Measurements from ENCODE around the gene TPM3.

Gene TPM3

DNA sequence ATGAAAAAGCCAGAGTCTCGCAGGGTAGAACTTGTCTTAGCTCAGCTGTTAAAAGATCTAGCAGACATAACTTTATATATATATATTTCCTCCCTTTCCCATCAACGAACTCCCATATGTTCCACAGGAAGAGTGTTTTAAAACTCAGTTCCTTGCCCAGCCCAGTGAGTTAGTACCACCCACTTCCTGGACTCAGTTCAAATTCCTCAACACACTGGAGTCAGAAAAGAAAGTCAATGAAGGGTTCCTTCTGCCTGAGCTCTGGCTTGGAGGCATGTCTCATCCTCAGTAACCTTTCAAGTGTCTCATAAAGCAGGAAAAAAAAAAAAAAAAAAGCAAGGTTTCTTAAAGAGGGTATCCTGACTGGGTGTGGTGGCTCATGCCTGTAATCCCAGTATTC is 15.6 kb downstream of the TPM3 start:
- Histone ChIP-seq H3K9ac (ENCODE audit: low read depth, low read length, poor library complexity, severe bottlenecking) (peak overlapping the region; percentile 96), H3F3A (ENCODE audit: low read depth) (peaks cover 18% of the 10 kb centered on the region; the same call in 1 of the 2 replicates), H3K36me3 (ENCODE audit: insufficient read depth, low read length) (peaks cover 42% of the 10 kb centered on the region), H2AFZ (ENCODE audit: low read length) (no peak overlapping the region), H3K79me2 (ENCODE audit: insufficient read depth, low read length) (peaks cover 96% of the 10 kb centered on the region), H4K20me1 (ENCODE audit: insufficient read depth, low read length, poor library complexity, severe bottlenecking) (peaks cover 92% of the 10 kb centered on the region), H3K4me3 (ENCODE audit: low read length, poor library complexity, severe bottlenecking) (peak overlapping the region; percentile 97), H3K4me1 (ENCODE audit: insufficient read depth, low read length, poor library complexity, severe bottlenecking) (peaks cover 55% of the 10 kb centered on the region), H3K9me2 (replicated peaks; ENCODE audit: low read depth, low read length) (no peaks in the 10 kb centered on the region), H3K4me2 (ENCODE audit: low read depth, low read length, poor library complexity, severe bottlenecking) (peak overlapping the region; percentile 88), H3K27me3 (ENCODE audit: insufficient read depth, low read length, poor library complexity, severe bottlenecking) (no peaks in the 10 kb centered on the region), H3K9me3 (ENCODE audit: insufficient read depth, low read depth, low read length) (no peaks in the 10 kb centered on the region)
- TF ChIP-seq EZH2phosphoT487 (IDR thresholded peaks at IDR 0.05; ENCODE audit: borderline replicate concordance) = no peak
- TF ChIP-seq, protein P1, sequence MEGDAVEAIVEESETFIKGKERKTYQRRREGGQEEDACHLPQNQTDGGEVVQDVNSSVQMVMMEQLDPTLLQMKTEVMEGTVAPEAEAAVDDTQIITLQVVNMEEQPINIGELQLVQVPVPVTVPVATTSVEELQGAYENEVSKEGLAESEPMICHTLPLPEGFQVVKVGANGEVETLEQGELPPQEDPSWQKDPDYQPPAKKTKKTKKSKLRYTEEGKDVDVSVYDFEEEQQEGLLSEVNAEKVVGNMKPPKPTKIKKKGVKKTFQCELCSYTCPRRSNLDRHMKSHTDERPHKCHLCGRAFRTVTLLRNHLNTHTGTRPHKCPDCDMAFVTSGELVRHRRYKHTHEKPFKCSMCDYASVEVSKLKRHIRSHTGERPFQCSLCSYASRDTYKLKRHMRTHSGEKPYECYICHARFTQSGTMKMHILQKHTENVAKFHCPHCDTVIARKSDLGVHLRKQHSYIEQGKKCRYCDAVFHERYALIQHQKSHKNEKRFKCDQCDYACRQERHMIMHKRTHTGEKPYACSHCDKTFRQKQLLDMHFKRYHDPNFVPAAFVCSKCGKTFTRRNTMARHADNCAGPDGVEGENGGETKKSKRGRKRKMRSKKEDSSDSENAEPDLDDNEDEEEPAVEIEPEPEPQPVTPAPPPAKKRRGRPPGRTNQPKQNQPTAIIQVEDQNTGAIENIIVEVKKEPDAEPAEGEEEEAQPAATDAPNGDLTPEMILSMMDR (conservative IDR thresholded peaks at IDR 0.05; ENCODE audit: low read length) = no peak

DNA sequence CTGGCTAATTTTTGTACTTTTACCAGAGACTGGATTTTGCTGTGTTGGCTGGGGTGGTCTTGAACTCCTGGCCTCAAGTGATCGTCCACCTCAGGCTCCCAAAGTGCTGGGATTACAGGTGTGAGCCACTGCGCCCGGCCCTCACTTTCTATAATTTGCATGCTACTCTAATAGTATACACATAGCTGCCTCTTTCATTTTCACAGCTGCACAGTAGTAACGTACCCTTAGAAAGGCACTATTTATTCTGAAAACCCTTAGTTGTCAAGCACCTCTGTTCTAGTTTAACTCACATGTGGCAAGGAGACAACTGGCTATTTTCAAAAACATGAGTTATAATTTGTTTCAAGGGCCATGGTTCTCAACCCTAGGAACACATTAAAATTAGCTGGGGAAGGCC is 17.2 kb downstream of the TPM3 start:
- TF ChIP-seq, protein P1 (conservative IDR thresholded peaks at IDR 0.05; ENCODE audit: low read length) = no peak
- TF ChIP-seq EZH2phosphoT487 (IDR thresholded peaks at IDR 0.05; ENCODE audit: borderline replicate concordance) = no peak
- Histone ChIP-seq H3K9ac (ENCODE audit: low read depth, low read length, poor library complexity, severe bottlenecking) (no peak overlapping the region), H3K9me3 (ENCODE audit: insufficient read depth, low read depth, low read length) (no peaks in the 10 kb centered on the region), H3K4me1 (ENCODE audit: insufficient read depth, low read length, poor library complexity, severe bottlenecking) (peaks cover 41% of the 10 kb centered on the region), H3K79me2 (ENCODE audit: insufficient read depth, low read length) (peaks cover 93% of the 10 kb centered on the region), H3K27me3 (ENCODE audit: insufficient read depth, low read length, poor library complexity, severe bottlenecking) (no peaks in the 10 kb centered on the region), H2AFZ (ENCODE audit: low read length) (no peak overlapping the region), H3F3A (ENCODE audit: low read depth) (peaks cover 18% of the 10 kb centered on the region; the same call in 1 of the 2 replicates), H3K9me2 (replicated peaks; ENCODE audit: low read depth, low read length) (no peaks in the 10 kb centered on the region), H4K20me1 (ENCODE audit: insufficient read depth, low read length, poor library complexity, severe bottlenecking) (peaks cover 87% of the 10 kb centered on the region), H3K4me3 (ENCODE audit: low read length, poor library complexity, severe bottlenecking) (no peak overlapping the region), H3K36me3 (ENCODE audit: insufficient read depth, low read length) (peaks cover 59% of the 10 kb centered on the region), H3K4me2 (ENCODE audit: low read depth, low read length, poor library complexity, severe bottlenecking) (no peak overlapping the region)

DNA sequence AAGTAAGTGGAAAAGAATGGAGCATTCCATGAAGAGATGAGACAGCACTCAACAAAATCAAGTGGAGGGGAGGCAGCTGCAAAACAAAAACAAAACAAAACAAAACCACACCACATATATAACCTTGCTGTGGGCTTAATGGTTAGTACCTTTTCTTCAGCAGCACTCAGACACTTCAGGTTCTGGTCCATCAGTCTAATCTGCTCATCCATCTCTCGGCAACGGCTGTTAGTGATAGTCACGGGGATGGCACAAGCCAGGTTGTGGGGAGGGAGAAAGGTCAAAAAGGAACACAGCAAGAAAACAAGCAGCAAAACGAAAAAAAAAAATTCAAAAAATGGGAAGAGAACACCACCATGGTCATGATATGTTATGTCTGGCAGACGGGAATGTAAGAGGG is 20.0 kb downstream of the TPM3 start:
- TF ChIP-seq, protein P1 (conservative IDR thresholded peaks at IDR 0.05; ENCODE audit: low read length) = no peak
- TF ChIP-seq EZH2phosphoT487 (IDR thresholded peaks at IDR 0.05; ENCODE audit: borderline replicate concordance) = no peak
- Histone ChIP-seq H3K27me3 (ENCODE audit: insufficient read depth, low read length, poor library complexity, severe bottlenecking) (no peaks in the 10 kb centered on the region), H3K4me1 (ENCODE audit: insufficient read depth, low read length, poor library complexity, severe bottlenecking) (peaks cover 14% of the 10 kb centered on the region), H2AFZ (ENCODE audit: low read length) (no peak overlapping the region), H3K9me3 (ENCODE audit: insufficient read depth, low read depth, low read length) (no peaks in the 10 kb centered on the region), H3K4me2 (ENCODE audit: low read depth, low read length, poor library complexity, severe bottlenecking) (no peak overlapping the region), H3K36me3 (ENCODE audit: insufficient read depth, low read length) (peaks cover 87% of the 10 kb centered on the region), H3K4me3 (ENCODE audit: low read length, poor library complexity, severe bottlenecking) (no peak overlapping the region), H4K20me1 (ENCODE audit: insufficient read depth, low read length, poor library complexity, severe bottlenecking) (peaks cover 77% of the 10 kb centered on the region), H3F3A (ENCODE audit: low read depth) (peaks cover 6% of the 10 kb centered on the region; the same call in 1 of the 2 replicates), H3K9ac (ENCODE audit: low read depth, low read length, poor library complexity, severe bottlenecking) (no peak overlapping the region), H3K9me2 (replicated peaks; ENCODE audit: low read depth, low read length) (no peaks in the 10 kb centered on the region), H3K79me2 (ENCODE audit: insufficient read depth, low read length) (peaks cover 74% of the 10 kb centered on the region)

Measured in Loucy (cell line).